ENCODE results near the gene GHITM. TPM values are rescaled to one million over a fixed set of nuclear protein-coding genes. Genes with fewer than 3 reads are reported as not detected.
"Not testable (repeated sequence)": the region's sequence is repeated elsewhere in the genome, so short reads cannot be mapped to it uniquely, and the experiment has no call there.

GHITM gene
- total and polyA plus RNA-seq, 2 of the 13 experiments (the other 11 are each of a cell fraction or from before 2014, with no cell fraction given) = 163 to 212 TPM

DNA sequence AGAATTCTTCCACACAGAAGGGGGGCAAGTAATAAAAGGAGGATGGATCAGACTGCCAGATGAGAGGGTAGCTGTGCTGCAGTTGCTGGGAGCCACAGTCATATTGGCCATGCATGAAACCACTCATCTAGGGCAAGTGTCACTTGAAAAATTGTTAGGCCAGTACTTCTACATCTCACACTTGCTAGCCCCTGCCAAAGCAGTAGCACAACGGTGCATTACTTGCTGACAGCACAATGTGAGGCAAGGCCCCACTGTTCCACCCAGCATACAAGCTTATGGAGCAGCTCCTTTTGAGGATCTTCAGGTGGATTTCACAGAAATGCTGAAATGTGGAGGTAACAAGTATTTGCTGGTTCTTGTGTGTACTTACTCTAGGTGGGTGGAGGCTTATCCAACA, 25.8 kb upstream of the GHITM start:
- H3K9me3 ChIP-seq (ENCODE audit: low read length); H3K4me2 ChIP-seq (ENCODE audit: low read depth, low read length); H3K9ac ChIP-seq (ENCODE audit: insufficient read depth, low read depth, low read length); BruUV-seq (replicated peaks); H3K27ac ChIP-seq (ENCODE audit: extremely low read length, insufficient read depth, low read length); H3K4me3 ChIP-seq (replicated peaks in 1 of 3; ENCODE audit: insufficient read depth in 1 of 3, low read depth in 2 of 3, low read length in 3 of 3); H3K4me1 ChIP-seq (ENCODE audit: insufficient read depth, low read length); in situ Hi-C loops (cut with HindIII; ENCODE audit: extremely low pct_ligation_motif_present, low pct_unique_long_range_greater_than_20kb); H3K36me3 ChIP-seq (replicated peaks in 1 of 2; ENCODE audit: control insufficient read depth in 1 of 2, insufficient read depth in 2 of 2, low read length in 2 of 2); FAIRE-seq; POLR2A ChIA-PET; ATAC-seq; DNase-seq (ENCODE audit: low spot score); intact Hi-C loops (cut with micrococcal nuclease; ENCODE audit: unreplicated experiment); H2AFZ ChIP-seq (ENCODE audit: low read length); CTCF ChIA-PET (ENCODE audit: low intra/inter-chr PET ratio, low total read pairs); H3K27me3 ChIP-seq (ENCODE audit: control insufficient read depth in 1 of 2, insufficient read depth in 2 of 2, low read length in 2 of 2); H3K79me2 ChIP-seq (ENCODE audit: insufficient read depth, low read length); H4K20me1 ChIP-seq (ENCODE audit: insufficient read depth, low read length): not testable (repeated sequence)
- 0% methylated on average over 1 of the region's 1 CpG for WGBS (ENCODE audit: low lambda C conversion rate)

DNA sequence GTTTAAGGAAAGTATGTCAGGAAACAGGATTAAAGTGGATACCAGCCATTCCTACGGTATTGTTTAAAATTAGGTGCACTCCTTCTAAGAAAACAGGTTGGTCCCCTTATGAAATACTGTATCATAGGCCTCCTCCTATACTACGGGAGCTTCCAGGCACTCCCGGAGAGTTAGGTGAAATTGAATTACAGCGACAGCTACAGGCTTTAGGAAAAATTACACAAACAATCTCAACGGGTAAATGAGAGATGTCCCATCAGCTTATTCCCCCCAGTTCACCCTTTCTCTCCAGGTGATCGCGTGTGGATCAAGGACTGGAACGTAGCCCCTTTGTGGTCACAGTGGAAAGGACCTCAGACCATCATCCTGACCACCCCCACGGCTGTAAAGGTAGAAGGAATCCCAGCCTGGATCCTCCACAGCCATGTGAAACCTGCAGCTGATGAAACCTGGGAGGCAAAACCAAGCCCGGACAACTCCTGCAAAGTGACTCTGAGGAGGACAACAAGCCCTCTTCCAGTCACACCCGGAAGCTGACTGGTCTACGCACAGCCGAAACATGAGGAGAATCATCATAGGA, 25.1 kb upstream of the GHITM start:
- CTCF ChIA-PET (ENCODE audit: low intra/inter-chr PET ratio, low total read pairs) = no interaction called here

DNA sequence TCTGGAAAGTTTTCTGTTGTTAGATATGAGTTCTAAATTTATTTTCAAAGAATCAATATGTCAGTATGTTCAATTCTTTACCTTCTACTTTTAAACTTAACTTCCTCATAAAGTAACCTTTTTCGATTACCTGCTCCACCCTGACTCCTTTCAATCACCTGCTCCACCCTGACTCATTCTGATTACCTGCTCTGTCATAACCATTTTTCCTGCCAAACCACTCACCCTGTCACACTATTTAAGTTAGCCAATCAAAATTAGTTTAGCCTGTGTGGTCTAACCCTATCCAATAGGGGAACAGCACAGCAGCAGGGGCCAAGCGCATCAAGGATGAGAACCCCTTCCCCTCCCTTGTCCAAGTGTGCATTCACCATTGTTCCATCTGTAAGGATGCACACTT, 22.1 kb upstream of the GHITM start:
- POLR2A ChIA-PET; H3K4me1 ChIP-seq (ENCODE audit: insufficient read depth, low read length); H3K4me3 ChIP-seq (replicated peaks in 1 of 3; ENCODE audit: insufficient read depth in 1 of 3, low read depth in 2 of 3, low read length in 3 of 3); H2AFZ ChIP-seq (ENCODE audit: low read length); H3K79me2 ChIP-seq (ENCODE audit: insufficient read depth, low read length); CTCF ChIA-PET (ENCODE audit: low intra/inter-chr PET ratio, low total read pairs); H3K9me3 ChIP-seq (ENCODE audit: low read length); intact Hi-C loops (cut with micrococcal nuclease; ENCODE audit: unreplicated experiment); ATAC-seq; DNase-seq (ENCODE audit: low spot score); H3K4me2 ChIP-seq (ENCODE audit: low read depth, low read length); H3K27me3 ChIP-seq (ENCODE audit: control insufficient read depth in 1 of 2, insufficient read depth in 2 of 2, low read length in 2 of 2); FAIRE-seq; H4K20me1 ChIP-seq (ENCODE audit: insufficient read depth, low read length); BruUV-seq (replicated peaks); H3K9ac ChIP-seq (ENCODE audit: insufficient read depth, low read depth, low read length); H3K27ac ChIP-seq (ENCODE audit: extremely low read length, insufficient read depth, low read length); H3K36me3 ChIP-seq (replicated peaks in 1 of 2; ENCODE audit: control insufficient read depth in 1 of 2, insufficient read depth in 2 of 2, low read length in 2 of 2); in situ Hi-C loops (cut with HindIII; ENCODE audit: extremely low pct_ligation_motif_present, low pct_unique_long_range_greater_than_20kb): not testable (repeated sequence)
- 3% methylated on average over 2 of the region's 2 CpGs for WGBS (ENCODE audit: low lambda C conversion rate)

More for the DNA sequence above, 25.1 kb upstream of the GHITM start:
- DNase-seq (ENCODE audit: low spot score) (peak; percentile 15), ATAC-seq (no peak), FAIRE-seq (no peak)
- H2AFZ ChIP-seq (ENCODE audit: low read length) = no peak overlapping the region
- in situ Hi-C loops (cut with HindIII; ENCODE audit: extremely low pct_ligation_motif_present, low pct_unique_long_range_greater_than_20kb) = no loop called here
- H3K79me2 ChIP-seq (ENCODE audit: insufficient read depth, low read length) = no peaks in the 10 kb centered on the region
- peaks cover 0 to 4% of the 10 kb centered on the region in 2 experiments; a peak in 2 of 5 replicates for H3K27me3 ChIP-seq (ENCODE audit: control insufficient read depth in 1 of 2, insufficient read depth in 2 of 2, low read length in 2 of 2)
- no peak overlapping the region for H3K9ac ChIP-seq (ENCODE audit: insufficient read depth, low read depth, low read length)
- no peaks in the 10 kb centered on the region for H4K20me1 ChIP-seq (ENCODE audit: insufficient read depth, low read length)
- H3K4me2 ChIP-seq (ENCODE audit: low read depth, low read length) = no peak overlapping the region
- POLR2A ChIA-PET = no interaction called here
- 12% methylated on average over 11 of the region's 13 CpGs for WGBS (ENCODE audit: low lambda C conversion rate)
- no peak overlapping the region for H3K27ac ChIP-seq (ENCODE audit: extremely low read length, insufficient read depth, low read length)
- no peaks in the 10 kb centered on the region for H3K9me3 ChIP-seq (ENCODE audit: low read length)
- H3K4me1 ChIP-seq (ENCODE audit: insufficient read depth, low read length) = no peaks in the 10 kb centered on the region
- no peaks in the 10 kb centered on the region for H3K36me3 ChIP-seq (replicated peaks in 1 of 2; ENCODE audit: control insufficient read depth in 1 of 2, insufficient read depth in 2 of 2, low read length in 2 of 2)
- TF ChIP-seq, protein P1, sequence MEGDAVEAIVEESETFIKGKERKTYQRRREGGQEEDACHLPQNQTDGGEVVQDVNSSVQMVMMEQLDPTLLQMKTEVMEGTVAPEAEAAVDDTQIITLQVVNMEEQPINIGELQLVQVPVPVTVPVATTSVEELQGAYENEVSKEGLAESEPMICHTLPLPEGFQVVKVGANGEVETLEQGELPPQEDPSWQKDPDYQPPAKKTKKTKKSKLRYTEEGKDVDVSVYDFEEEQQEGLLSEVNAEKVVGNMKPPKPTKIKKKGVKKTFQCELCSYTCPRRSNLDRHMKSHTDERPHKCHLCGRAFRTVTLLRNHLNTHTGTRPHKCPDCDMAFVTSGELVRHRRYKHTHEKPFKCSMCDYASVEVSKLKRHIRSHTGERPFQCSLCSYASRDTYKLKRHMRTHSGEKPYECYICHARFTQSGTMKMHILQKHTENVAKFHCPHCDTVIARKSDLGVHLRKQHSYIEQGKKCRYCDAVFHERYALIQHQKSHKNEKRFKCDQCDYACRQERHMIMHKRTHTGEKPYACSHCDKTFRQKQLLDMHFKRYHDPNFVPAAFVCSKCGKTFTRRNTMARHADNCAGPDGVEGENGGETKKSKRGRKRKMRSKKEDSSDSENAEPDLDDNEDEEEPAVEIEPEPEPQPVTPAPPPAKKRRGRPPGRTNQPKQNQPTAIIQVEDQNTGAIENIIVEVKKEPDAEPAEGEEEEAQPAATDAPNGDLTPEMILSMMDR (CRISPR knock-in tag; IDR thresholded peaks at IDR 0.05) = peak; percentile 37; the same call in 1 of the 2 replicates
- no peak for TF ChIP-seq ZNF629 (CRISPR knock-in tag; conservative IDR thresholded peaks at IDR 0.05)
- no peak overlapping the region for H3K4me3 ChIP-seq (replicated peaks in 1 of 3; ENCODE audit: insufficient read depth in 1 of 3, low read depth in 2 of 3, low read length in 3 of 3)
- no TSS peak for BruUV-seq (replicated peaks)
- intact Hi-C loops (cut with micrococcal nuclease; ENCODE audit: unreplicated experiment) = no loop called here

Data from HepG2 (cell line).